HG03460 (cell line): ENCODE measurements around the gene ACTL7A.
"Not testable (repeated sequence)": the region's sequence is repeated elsewhere in the genome, so short reads cannot be mapped to it uniquely, and the experiment has no call there.

Experiments
- ATAC-seq: cut with Tn5 transposase; IDR thresholded peaks from one replicate; pipeline ENCODE4 v1.9.1; 2021; ENCODE audit not compliant: unreplicated experiment

The ACTL7A gene, protein sequence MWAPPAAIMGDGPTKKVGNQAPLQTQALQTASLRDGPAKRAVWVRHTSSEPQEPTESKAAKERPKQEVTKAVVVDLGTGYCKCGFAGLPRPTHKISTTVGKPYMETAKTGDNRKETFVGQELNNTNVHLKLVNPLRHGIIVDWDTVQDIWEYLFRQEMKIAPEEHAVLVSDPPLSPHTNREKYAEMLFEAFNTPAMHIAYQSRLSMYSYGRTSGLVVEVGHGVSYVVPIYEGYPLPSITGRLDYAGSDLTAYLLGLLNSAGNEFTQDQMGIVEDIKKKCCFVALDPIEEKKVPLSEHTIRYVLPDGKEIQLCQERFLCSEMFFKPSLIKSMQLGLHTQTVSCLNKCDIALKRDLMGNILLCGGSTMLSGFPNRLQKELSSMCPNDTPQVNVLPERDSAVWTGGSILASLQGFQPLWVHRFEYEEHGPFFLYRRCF

DNA sequence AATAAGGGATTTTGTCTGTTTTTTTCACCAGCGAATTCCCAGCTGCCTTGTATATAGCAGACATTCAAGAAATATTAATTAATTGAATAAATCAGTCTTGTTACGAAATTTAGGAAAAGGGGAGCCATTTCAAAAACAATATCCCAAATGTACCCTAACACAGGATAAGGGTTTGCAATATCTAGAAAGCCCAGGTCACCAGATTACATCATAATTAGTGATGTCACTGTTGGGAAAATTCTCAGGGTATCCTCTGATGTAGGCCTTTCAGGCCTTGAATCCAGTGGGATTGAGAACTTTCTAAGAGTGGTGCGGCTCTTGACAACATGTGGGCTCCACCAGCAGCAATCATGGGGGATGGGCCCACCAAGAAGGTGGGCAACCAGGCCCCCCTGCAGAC lies at the start of gene ACTL7A:
Gene ACTL7A (plus strand): TSS at position 270 of the 400 bp plus-strand sequence. CDS start 57 bp downstream, at position 327.
- no peak for ATAC-seq

DNA sequence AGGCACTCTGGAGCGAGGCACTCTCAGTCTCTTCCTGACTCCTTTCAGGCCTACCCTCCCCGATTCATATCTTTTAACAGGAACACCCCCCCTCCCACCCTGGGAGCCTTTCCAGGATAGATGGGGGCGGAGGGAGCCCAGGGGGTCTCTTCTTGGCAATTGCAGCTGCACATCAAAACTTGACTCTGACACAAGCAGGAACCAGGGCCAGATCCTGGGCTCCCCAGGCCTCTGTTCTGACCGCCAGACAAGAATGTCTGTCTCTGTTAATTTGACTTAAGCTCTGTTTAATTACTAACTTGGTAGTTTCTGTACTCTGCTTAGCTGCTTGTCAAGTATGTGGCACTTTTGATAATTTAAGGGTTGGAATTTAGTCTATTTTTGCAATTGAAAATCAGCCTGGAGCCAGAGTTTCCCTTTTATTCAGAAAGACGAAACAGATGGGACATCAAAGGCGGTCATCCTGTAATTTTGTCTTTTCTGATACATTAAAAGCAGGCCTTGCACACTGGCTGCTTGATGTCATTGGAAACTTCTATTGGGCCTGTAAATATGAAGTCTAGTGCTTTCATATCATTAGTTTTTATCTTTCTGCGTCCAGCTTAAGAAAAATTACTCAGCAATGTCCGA lies 49.6 kb upstream of the ACTL7A start:
- no peak for ATAC-seq

DNA sequence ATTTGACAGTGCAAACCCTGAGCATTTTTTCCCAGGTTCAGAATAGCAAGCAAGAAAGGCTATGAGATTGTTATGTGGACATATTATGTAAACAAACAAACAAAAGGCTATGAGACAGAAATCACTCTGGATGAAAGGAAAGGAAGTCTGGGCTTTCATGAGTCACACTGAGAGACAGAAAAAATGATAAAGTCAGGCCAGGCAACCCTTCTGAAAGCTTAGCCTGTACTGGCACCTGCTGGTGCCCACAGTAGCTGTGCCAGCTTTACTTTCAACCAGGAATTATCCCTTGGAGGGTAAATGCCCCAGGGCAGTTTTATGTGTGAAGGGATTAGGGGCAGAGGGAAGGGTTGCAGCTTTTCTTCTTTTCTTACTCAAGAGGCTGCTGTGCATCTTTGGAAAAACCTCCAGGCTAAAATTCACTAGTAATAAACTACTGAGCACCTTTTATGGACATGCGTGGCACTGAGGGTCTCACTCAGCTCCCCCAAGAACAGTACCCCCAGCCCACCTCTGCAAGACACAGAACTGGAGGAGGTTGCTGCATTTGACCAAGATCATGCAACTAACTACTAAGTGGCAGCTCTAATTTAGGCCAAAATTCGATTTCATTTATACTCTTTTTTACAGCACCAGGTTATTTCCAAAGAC lies 48.0 kb upstream of the ACTL7A start:
- ATAC-seq, result no peak

DNA sequence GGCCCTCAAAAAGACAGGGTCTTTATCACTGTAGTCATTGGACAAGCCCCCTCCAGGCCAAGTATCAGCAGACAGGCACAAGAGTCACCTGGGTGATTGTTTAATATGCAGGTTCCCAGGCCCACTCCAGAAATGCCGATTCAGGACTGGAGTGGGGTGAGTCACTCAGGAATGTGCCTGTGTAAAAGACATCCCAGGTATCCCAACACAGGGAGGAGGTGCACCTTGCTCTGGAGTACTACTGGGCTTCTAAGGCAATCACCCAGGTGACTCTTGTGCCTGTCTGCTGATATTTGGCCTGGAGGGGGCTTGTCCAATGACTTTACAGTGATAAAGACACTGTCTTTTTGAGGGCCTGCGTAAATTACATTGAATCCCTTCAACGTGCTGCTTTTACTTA lies 46.9 kb upstream of the ACTL7A start:
- no peak for ATAC-seq

DNA sequence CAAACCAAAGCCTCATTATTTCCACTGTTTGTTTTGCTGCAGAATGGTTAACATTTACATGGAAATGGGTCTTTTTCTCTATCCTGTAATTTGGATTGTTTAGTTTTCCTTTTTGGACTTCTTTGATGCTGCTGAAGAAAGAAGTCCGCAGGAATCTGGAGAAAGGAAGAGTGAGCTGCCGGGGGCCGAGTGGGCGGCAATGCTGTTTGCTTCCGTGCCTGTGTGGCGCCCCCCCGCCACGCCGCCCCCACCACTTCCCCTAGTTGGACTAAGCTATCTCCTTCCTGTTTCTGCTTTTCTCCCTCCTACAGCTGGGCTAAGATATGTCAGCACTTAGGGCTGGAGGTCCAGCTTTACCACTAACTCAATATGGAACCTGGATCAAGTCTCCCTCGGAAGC lies 46.0 kb upstream of the ACTL7A start:
- no peak for ATAC-seq

GRCh38 chr9:108823829-108824228 lies 38.2 kb upstream of the ACTL7A start:
- ATAC-seq, result no peak

GRCh38 chr9:108830272-108830671 lies 31.8 kb upstream of the ACTL7A start:
- ATAC-seq, result no peak

- no peak for ATAC-seq
Observed at GRCh38 chr9:108831496-108832178, 30.4 kb upstream of the ACTL7A start.

DNA sequence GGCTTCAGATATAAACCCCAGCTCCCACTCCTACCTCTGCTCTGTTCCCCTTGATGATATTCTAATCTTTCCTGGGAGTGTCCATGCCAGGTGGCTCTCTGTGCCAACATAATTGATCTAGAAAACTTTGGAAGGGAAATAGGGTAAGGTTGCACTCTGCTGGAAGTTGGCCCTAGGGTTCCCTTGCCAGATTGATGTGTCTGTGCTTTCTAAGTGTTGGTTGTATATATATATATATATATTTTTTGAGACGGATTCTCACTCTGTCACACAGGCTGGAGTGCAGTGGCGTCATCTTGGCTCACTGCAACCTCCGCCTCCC lies 29.9 kb upstream of the ACTL7A start:
- no peak for ATAC-seq

- ATAC-seq, result peak; percentile 56
Observed at GRCh38 chr9:108834959-108835665, 27.0 kb upstream of the ACTL7A start.

GRCh38 chr9:108835831-108836230 lies 26.2 kb upstream of the ACTL7A start:
- ATAC-seq, result no peak

DNA sequence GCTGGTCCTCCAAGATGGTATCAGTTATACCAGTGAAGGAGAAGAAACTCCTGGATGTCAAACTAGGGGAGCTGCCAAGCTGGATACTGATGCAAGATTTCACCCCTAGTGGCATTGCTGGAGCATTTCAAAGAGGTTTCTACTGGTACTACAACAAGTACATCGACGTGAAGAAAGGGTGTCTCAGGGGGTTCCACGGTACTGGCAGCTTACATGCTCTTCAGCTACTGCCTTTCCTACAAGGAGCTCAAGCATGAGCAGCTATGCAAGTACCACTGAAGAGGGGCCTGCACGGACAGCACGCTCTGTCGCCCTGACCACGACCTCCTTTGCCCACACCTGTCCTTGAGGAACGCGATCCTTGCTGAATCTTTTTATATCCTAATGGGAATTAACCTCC lies 25.7 kb upstream of the ACTL7A start:
- ATAC-seq, result no peak

DNA sequence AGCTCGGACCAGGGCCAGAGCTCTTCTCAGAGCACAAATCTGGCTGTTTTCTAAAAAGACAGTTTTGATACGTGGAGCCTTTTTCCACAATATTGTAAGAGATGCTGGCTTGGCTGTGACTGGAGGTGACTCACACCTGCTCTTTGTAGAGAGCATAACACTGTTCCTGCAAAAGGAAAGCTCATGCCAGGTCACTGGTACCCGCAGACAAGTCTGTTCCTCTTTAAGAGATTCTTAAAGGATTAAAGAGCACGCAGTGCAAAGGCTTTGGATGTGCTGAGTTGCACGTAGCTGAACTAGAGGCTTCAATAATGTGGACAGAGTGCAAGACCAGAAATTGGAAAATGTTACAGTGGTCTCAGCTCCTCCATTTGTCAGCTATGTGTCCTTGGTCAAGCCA lies 25.3 kb upstream of the ACTL7A start:
- no peak for ATAC-seq

- no peak for ATAC-seq
Observed at GRCh38 chr9:108837530-108837929, 24.5 kb upstream of the ACTL7A start.

DNA sequence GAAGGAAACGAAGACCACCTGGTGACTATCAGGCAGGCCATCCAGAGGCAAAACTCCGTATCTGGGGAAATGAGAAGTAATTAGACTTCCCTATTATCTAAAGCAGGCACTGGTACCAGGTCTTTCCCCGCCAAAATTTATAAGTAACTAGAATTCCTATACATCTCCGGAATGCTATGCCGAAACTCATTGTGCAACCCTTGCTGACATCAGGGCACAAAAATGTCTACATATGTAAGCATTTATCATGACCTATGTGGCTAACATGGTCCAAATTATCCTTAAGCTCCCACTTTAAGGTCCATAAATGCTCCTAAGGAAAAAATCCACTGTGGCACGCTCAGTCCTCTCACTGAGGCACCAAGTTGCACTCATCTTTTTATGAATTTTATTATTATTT lies 24.0 kb upstream of the ACTL7A start:
- no peak for ATAC-seq

DNA sequence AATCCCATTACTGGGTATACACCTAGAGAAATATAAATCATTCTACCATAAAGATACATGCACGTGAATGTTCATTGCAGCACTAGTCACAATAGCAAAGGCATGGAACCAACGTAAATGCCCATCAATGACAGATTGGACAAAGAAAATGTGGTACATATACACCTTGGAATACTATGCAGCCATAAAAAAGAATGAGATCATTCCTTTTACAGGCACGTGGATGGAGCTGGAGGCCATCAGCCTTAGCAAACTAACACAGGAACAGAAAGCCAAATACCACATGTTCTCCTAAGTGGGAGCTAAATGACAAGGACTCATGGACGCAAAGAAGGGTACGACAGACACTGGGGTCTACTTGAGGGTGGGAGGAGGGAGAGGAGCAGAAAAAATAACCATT lies 22.5 kb upstream of the ACTL7A start:
- not testable (repeated sequence) for ATAC-seq

DNA sequence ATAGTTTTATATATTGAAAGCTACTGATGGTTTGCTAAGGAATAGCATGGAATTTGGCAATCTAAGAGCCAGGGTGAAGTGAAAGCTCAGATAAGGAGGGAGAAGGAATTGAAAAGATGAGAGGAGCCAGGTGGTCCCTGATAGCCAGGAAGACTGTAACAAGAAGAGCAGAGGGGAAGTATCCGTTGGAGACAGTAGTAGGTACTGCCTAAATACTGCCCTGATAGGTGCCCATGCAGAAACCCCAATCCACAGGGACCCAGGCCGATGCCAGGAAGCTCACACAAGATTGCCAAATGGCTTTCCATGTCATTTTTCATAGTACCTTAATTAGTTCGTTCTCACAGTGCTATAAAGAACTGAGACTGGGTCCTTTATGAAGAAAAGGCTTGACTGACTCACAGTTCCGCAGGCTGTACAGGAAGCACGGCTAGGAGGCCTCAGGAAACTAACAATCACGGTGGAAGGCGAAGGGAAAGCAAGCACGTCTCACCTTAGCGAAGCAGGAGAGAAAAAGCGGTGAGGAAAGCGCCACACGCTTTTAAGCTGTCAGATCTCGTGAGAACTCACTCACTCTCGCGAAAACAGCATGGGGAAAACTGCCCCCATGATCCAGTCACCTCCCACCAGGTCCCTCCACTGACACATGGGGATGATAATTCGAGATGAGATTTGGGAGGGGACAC lies 19.3 kb upstream of the ACTL7A start:
- ATAC-seq, result no peak

DNA sequence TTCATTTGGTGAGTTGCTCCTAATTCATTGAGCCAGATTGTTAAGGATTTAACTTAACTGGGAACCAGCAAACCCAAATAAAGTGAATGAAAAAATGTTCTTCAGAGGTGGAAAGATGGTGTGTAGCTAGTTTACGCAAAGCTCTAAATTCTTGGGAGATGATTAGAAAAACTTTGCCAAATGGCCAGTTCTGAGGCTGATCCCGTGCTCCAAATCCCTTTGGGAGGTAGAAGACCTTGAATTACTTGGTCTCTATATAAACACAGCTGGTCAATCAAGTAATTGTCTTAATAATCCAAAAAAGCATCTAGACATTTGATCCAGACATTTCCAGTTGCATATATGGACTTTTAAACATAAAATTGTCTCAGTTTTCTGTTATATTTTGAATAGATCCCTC lies 17.7 kb upstream of the ACTL7A start:
- ATAC-seq, result no peak

- no peak for ATAC-seq
Observed at GRCh38 chr9:108844856-108845255, 17.2 kb upstream of the ACTL7A start.

GRCh38 chr9:108845507-108845906 lies 16.6 kb upstream of the ACTL7A start:
- no peak for ATAC-seq
